Small intestine (tissue), 7 donors: ENCODE results near the gene ABHD17C. TPM values are rescaled to one million over a fixed set of nuclear protein-coding genes. Genes with fewer than 3 reads are reported as not detected.

Experiments
- DNase-seq, 2 donors: peaks; one replicate each; pipeline versions ENCODE4 v3.0.0 to v3.0.0-alpha.2; 2013
- FAIRE-seq: peaks from 2 replicates; lab custom pipeline; 2012; peaks lifted over from hg19 to GRCh38; lab: Jason Lieb, UNC
- H3K27ac ChIP-seq, 3 donors: one replicate each; pipeline ENCODE4 v1.5.1; 2013; ENCODE audit warnings: low read length in 2 of 3, mild to moderate bottlenecking in 2 of 3, control low read depth in 1 of 3, inconsistent platforms in 1 of 3, low read depth in 1 of 3, moderate library complexity in 1 of 3
- H3K27me3 ChIP-seq, 3 donors: one replicate each; pipeline ENCODE4 v1.6.1; 2013; ENCODE audit warnings: low read length in 3 of 3, inconsistent platforms in 1 of 3; ENCODE audit not compliant: control insufficient read depth in 3 of 3, insufficient read depth in 3 of 3
- H3K36me3 ChIP-seq, 3 donors: one replicate each; pipeline ENCODE4 v1.6.1; 2013; ENCODE audit warnings: low read length in 3 of 3, inconsistent platforms in 1 of 3, low read depth in 1 of 3, mild to moderate bottlenecking in 1 of 3, moderate library complexity in 1 of 3; ENCODE audit not compliant: control insufficient read depth in 3 of 3, insufficient read depth in 2 of 3
- H3K4me1 ChIP-seq, 3 donors: one replicate each; pipeline ENCODE4 v1.6.1; 2013; ENCODE audit warnings: low read length in 2 of 3, inconsistent platforms in 1 of 3, low read depth in 1 of 3, mild to moderate bottlenecking in 1 of 3, moderate library complexity in 1 of 3; ENCODE audit not compliant: control insufficient read depth in 3 of 3, insufficient read depth in 2 of 3
- H3K4me3 ChIP-seq, 3 donors: one replicate each; pipeline ENCODE4 v1.5.1; 2013; ENCODE audit warnings: low read length in 3 of 3, control low read depth in 1 of 3, inconsistent platforms in 1 of 3, low read depth in 1 of 3, mild to moderate bottlenecking in 1 of 3, moderate library complexity in 1 of 3
- H3K9me3 ChIP-seq, 2 donors: one replicate each; pipeline ENCODE4 v1.6.1; 2013; ENCODE audit warnings: low read depth in 1 of 2, low read length in 1 of 2; ENCODE audit not compliant: control insufficient read depth in 2 of 2, insufficient read depth in 1 of 2
- WGBS, 3 donors: extraction: QIAGEN DNeasy Blood & Tissue Kit; methylation state at CpG; one replicate each; pipeline ENCODE4 v1.1.7; 2013; 5-methylcytosine and 5-hydroxymethylcytosine counted together
- polyA plus RNA-seq, 4 donors: library from polyadenylated mRNA; stranded (reverse) in 3 of 4; unstranded in 1 of 4; fragments of 200-250 nt in 3 of 4; fragments of 120-200 nt in 1 of 4; gene quantifications; one replicate each; pipeline versions ENCODE4 v1.2.1 to v1.2.3, GENCODE V29; 2013
- donor health status: healthy with polysubstance abuse.
- donor health status: control.
- donor health status: control.
- donor health status: Bipolar disorder and iron deficiency.
- donor health status: healthy.

Gene ABHD17C
- polyA plus RNA-seq, 4 donors = 27.6 to 70.0 (median 33.9) TPM

DNA sequence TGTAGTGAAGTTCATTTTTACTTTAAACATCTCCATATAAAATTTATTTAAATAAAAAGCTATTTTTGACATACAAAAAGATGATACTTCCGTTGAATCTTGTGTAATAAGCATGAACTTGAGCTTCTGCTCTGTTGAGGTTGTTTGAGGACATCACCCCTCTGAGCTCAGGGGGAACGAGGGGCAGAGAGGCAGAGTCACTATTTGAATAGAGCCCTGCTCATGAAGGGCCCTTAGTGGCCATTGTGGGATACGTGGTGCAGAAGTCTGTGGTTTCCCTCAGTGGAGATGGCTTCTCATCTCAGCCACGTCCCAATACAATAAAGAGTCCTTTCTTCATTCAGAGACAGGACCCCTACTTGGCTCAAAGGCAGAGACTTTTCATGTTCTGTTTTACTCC lies 94.7 kb downstream of the ABHD17C start:
- no peak for FAIRE-seq
- no peak overlapping the region for H3K4me3 ChIP-seq

DNA sequence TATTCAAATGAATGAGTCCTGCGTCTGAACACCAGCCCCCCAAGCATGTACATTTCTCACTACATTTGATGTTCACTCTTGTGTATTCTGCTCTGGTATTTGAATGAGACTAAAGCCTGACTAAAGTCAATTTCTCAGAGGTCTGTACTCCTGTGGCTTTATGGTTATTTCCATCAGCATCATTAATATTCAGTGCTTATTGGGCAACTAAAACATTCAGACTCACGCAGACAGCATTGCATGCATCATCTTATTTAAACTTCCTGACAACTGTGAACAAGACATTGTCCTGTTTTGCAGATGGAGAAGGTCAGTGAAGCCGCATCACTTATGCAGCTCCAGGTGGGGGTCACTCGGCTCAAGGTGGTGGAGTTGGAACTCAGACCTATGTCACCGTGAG lies 95.1 kb downstream of the ABHD17C start:
- H3K36me3 ChIP-seq = no peaks in the 10 kb centered on the region
- no peak for DNase-seq
- H3K27ac ChIP-seq = no peak overlapping the region
- no peak for FAIRE-seq
- no peaks in the 10 kb centered on the region for H3K4me1 ChIP-seq
- no peaks in the 10 kb centered on the region for H3K9me3 ChIP-seq
- 90 to 94% (median 93%) methylated on average over 5 of the region's 5 CpGs for WGBS, 3 donors
- H3K4me3 ChIP-seq = no peak overlapping the region
- H3K27me3 ChIP-seq = peaks cover 0 to 2% (median 0%) of the 10 kb centered on the region in 3 donors

More for the DNA sequence above, 94.7 kb downstream of the ABHD17C start:
- Histone ChIP-seq H3K9me3 (no peaks in the 10 kb centered on the region), H3K4me1 (no peaks in the 10 kb centered on the region), H3K27ac (no peak overlapping the region), H3K36me3 (no peaks in the 10 kb centered on the region), H3K27me3 (peaks cover 0 to 2% (median 0%) of the 10 kb centered on the region in 3 donors)
- WGBS, 3 donors = 72 to 76% (median 76%) methylated on average over 4 of the region's 4 CpGs
- DNase-seq = no peak

DNA sequence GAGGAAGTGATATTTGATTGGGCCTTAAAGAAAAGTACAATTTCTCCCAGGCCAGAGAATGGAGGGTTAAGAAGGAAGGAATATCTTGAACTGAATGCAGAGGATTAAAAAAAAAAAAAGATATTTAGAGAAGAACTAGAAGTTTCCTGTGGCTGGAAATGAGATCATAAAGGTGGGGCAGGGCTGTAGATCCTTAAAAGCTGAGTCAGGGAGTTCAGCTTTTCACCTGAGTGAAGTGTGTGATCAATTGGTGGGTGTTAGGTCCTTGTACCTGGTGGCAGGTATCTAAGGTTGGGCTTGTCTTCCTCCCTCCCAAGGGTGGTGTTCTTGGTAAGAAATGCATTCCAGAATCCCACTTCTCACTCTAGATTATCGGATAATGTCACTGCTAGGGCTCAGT lies 95.9 kb downstream of the ABHD17C start:
- H3K27ac ChIP-seq = no peak overlapping the region
- WGBS, 3 donors = 86 to 100% (median 95%) methylated on average over 1 of the region's 1 CpG
- DNase-seq = no peak
- no peaks in the 10 kb centered on the region for H3K9me3 ChIP-seq
- H3K27me3 ChIP-seq = peaks cover 0 to 2% (median 0%) of the 10 kb centered on the region in 3 donors
- no peaks in the 10 kb centered on the region for H3K4me1 ChIP-seq
- H3K4me3 ChIP-seq = no peak overlapping the region
- H3K36me3 ChIP-seq = no peaks in the 10 kb centered on the region
- FAIRE-seq = no peak

- Histone ChIP-seq H3K27ac (no peak overlapping the region), H3K4me1 (peaks cover 0 to 3% (median 0%) of the 10 kb centered on the region in 3 donors), H3K27me3 (no peaks in the 10 kb centered on the region), H3K36me3 (no peaks in the 10 kb centered on the region), H3K4me3 (no peak overlapping the region), H3K9me3 (no peaks in the 10 kb centered on the region)
- DNase-seq (peak in 1 of 2 donors; percentile 75), FAIRE-seq (no peak)
- WGBS, 3 donors = 16 to 48% (median 22%) methylated on average over 5 of the region's 5 CpGs
Observed at GRCh38 chr15:80796407-80796806, 101.3 kb downstream of the ABHD17C start.

GRCh38 chr15:80798911-80799310 lies 103.8 kb downstream of the ABHD17C start:
- FAIRE-seq = no peak
- no peak overlapping the region for H3K27ac ChIP-seq

DNA sequence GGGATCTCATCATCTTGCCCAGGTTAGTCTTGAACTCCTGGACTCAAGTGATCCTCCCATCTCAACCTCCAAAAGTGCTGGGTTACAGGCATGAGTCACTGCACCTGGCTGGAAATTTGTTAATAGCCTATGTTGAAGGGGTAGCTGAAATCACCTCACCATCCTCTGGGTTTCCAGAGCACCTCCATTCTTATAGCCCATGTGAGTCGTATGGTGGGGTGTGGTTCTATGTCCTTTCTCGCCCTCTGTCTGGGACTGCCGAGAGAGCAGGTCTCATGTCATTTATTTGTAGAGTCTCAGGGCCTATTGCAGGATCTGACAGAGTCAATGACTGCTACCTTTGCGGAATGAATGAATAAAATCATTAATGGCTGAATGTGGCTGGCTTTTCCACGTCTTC lies 105.0 kb downstream of the ABHD17C start:
- no peak for FAIRE-seq
- 56 to 72% (median 65%) methylated on average over 5 of the region's 5 CpGs for WGBS, 3 donors

More at GRCh38 chr15:80798911-80799310, 103.8 kb downstream of the ABHD17C start:
- H3K27me3 ChIP-seq = no peaks in the 10 kb centered on the region
- H3K4me1 ChIP-seq = peaks cover 0 to 3% (median 0%) of the 10 kb centered on the region in 3 donors
- DNase-seq = no peak
- H3K36me3 ChIP-seq = no peaks in the 10 kb centered on the region
- no peak overlapping the region for H3K4me3 ChIP-seq
- WGBS, 3 donors = 76 to 83% (median 83%) methylated on average over 3 of the region's 3 CpGs
- no peaks in the 10 kb centered on the region for H3K9me3 ChIP-seq

GRCh38 chr15:80801891-80802680 lies 107.0 kb downstream of the ABHD17C start:
- WGBS, 3 donors = 54 to 73% (median 70%) methylated on average over 10 of the region's 10 CpGs
- no peaks in the 10 kb centered on the region for H3K9me3 ChIP-seq

More for the DNA sequence above, 105.0 kb downstream of the ABHD17C start:
- Histone ChIP-seq H3K9me3 (no peaks in the 10 kb centered on the region), H3K27me3 (peaks cover 0 to 2% (median 0%) of the 10 kb centered on the region in 3 donors), H3K27ac (no peak overlapping the region), H3K36me3 (no peaks in the 10 kb centered on the region), H3K4me1 (peaks cover 0 to 3% (median 0%) of the 10 kb centered on the region in 3 donors), H3K4me3 (no peak overlapping the region)
- no peak for DNase-seq

DNA sequence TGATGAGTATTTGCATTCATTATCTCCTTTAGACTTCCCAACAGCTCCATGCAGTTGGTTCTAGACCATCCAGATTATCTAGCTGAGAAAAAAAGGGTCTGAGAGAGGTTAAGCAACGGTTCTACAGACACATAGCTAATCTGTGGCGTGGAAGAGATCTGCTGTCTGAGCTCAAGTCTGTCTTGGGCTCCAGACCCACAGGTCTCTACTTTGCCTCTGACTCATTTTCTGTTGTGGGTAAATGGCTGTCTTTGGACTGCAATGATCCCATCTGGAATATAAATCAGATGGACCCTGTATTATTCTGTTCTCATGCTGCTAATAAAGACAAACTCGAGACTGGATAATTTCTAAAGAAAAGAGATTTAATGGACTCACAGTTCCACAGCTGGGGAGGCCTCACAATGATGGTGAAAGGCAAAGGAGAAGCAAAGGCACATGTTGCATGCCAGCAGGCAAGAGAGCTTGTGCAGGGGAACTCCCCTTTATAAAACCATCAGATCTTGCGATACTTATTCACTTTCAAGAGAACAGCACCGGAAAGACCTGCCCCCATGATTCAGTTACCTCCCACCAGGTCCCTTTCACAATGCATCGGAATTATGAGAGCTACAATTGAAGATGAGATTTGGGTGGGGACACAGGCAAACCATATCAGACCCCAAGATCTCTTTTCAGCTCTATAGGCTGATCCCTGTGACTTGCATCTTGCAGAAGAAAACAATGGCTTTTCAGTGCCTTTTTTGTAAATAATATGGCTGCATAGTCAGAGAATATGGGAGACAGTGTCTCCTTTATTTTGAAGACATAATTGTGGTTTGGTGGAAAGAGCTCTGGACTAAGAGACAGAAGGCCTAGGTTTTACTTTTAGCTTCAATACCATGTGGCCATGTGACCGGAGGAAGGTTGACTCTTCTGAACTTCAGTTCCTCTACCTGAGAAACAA lies 108.7 kb downstream of the ABHD17C start:
- WGBS, 3 donors = 86 to 93% (median 92%) methylated on average over 7 of the region's 7 CpGs
- H3K36me3 ChIP-seq = no peaks in the 10 kb centered on the region
- H3K9me3 ChIP-seq = no peaks in the 10 kb centered on the region
- no peak for DNase-seq
- H3K4me3 ChIP-seq = no peak overlapping the region
- H3K4me1 ChIP-seq = no peaks in the 10 kb centered on the region
- H3K27me3 ChIP-seq = peaks cover 0 to 2% (median 0%) of the 10 kb centered on the region in 3 donors
- no peak for FAIRE-seq
- no peak overlapping the region for H3K27ac ChIP-seq

More at GRCh38 chr15:80801891-80802680, 107.0 kb downstream of the ABHD17C start:
- H3K4me3 ChIP-seq = no peak overlapping the region
- peak in 1 of 2 donors; percentile 13 for DNase-seq
- no peaks in the 10 kb centered on the region for H3K36me3 ChIP-seq
- FAIRE-seq = no peak
- no peaks in the 10 kb centered on the region for H3K4me1 ChIP-seq
- H3K27ac ChIP-seq = no peak overlapping the region
- peaks cover 0 to 2% (median 0%) of the 10 kb centered on the region in 3 donors for H3K27me3 ChIP-seq
